Upper lobe of left lung (tissue), 4 donors: ENCODE results near the gene ATCAY.

Experiments
- CTCF ChIP-seq, 6 experiments: fragments of 450-650 bp in 4 of 6; fragments of 200-600 bp in 2 of 6; sonication (generic) in 2 of 6; IDR thresholded peaks; one replicate each; pipeline ENCODE4 v1.5.1; 2016 to 2019; ENCODE audit warnings: antibody characterized with exemption in 6 of 6
- POLR2A ChIP-seq, 4 donors: fragments of 450-650 bp; IDR thresholded peaks; one replicate each; pipeline ENCODE4 v1.5.1; 2016 to 2017; ENCODE audit warnings: antibody characterized with exemption in 4 of 4, mild to moderate bottlenecking in 2 of 4

- TF ChIP-seq CTCF (IDR thresholded peaks at IDR 0.05), result no peak
- TF ChIP-seq POLR2A (IDR thresholded peaks at IDR 0.05), result no peak
These were observed 16.8 kb upstream of the ATCAY start for GRCh38 chr19:3863648-3864047.
